Measurements from ENCODE around the gene INO80E.

The INO80E gene

GRCh38 chr16:30002614-30003346 is 6.7 kb downstream of the INO80E start:
- no peak for TF ChIP-seq CTCF (conservative IDR thresholded peaks at IDR 0.05; ENCODE audit: low read depth, low read length)
- no peak for DNase-seq (ENCODE audit: low read depth)
- H3K4me3 ChIP-seq (ENCODE audit: low read length) = no peak overlapping the region

GRCh38 chr16:30003670-30004423 is 7.8 kb downstream of the INO80E start:
- H3K4me3 ChIP-seq (ENCODE audit: low read length) = no peak overlapping the region
- no peak for DNase-seq (ENCODE audit: low read depth)

GRCh38 chr16:30004424-30004776 is 8.4 kb downstream of the INO80E start:
- no peak for TF ChIP-seq CTCF (conservative IDR thresholded peaks at IDR 0.05; ENCODE audit: low read depth, low read length)
- H3K4me3 ChIP-seq (ENCODE audit: low read length) = no peak overlapping the region
- no peak for DNase-seq (ENCODE audit: low read depth)

More at GRCh38 chr16:30003670-30004423, 7.8 kb downstream of the INO80E start:
- TF ChIP-seq CTCF (conservative IDR thresholded peaks at IDR 0.05; ENCODE audit: low read depth, low read length) = no peak

- H3K4me3 ChIP-seq (ENCODE audit: low read length) = no peak overlapping the region
- DNase-seq (ENCODE audit: low read depth) = no peak
- TF ChIP-seq CTCF (conservative IDR thresholded peaks at IDR 0.05; ENCODE audit: low read depth, low read length) = no peak
Measured at GRCh38 chr16:30004811-30005242, 8.8 kb downstream of the INO80E start.

- DNase-seq (ENCODE audit: low read depth) = no peak
- peak; percentile 86 for TF ChIP-seq CTCF (conservative IDR thresholded peaks at IDR 0.05; ENCODE audit: low read depth, low read length)
- no peak overlapping the region for H3K4me3 ChIP-seq (ENCODE audit: low read length)
Measured at GRCh38 chr16:30005341-30006094, 9.5 kb downstream of the INO80E start.

- no peak for TF ChIP-seq CTCF (conservative IDR thresholded peaks at IDR 0.05; ENCODE audit: low read depth, low read length)
Measured at GRCh38 chr16:30006095-30006473, 10.0 kb downstream of the INO80E start.

More at GRCh38 chr16:30006095-30006473, 10.0 kb downstream of the INO80E start:
- DNase-seq (ENCODE audit: low read depth) = no peak
- H3K4me3 ChIP-seq (ENCODE audit: low read length) = no peak overlapping the region
